ENCODE measurements around the gene KCNQ1. TPM values are rescaled to one million over a fixed set of nuclear protein-coding genes. Genes with fewer than 3 reads are reported as not detected.

KCNQ1 gene
- total RNA-seq, 1 donor from 2014 or later: 96.4 TPM

DNA sequence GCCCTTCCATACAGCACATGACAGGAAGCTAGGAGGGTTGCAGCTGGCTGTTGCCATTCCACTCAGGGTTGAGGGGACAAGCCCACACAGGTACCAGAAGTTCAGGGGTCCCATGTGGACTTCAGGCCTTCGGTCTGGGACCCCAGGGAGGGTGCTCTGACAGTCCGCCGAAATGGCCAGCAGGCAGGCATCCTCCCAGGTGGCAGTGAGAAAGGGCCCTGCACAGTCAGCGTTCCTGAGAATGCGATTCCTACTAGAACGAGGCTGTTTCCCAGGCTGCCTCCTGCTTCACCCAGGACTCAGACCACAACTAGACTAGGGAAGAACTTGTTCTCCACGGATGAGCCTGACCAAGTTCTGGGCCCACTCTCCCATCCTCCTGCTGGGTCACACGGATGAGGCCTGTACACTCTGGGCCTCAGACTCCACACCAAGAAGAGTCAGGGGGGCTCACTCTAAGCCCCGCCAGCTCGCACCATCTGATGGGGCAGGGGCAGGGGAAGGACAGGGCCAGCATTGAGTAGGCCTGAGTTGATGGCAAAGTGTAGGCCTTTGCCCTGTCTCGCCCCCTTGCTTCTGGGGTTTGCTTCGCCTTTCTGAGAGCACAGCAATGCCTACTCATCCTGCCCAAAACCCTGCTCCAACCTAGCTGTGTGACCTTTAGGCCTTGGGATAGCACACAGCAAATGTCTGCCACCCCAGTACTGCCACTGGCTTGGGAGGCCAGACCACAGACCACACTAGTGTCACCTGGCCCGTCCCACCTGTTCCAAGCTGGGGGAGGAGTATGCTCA, 241.0 kb downstream of the KCNQ1 start:
- DNase-seq (ENCODE audit: low spot score): no peak

DNA sequence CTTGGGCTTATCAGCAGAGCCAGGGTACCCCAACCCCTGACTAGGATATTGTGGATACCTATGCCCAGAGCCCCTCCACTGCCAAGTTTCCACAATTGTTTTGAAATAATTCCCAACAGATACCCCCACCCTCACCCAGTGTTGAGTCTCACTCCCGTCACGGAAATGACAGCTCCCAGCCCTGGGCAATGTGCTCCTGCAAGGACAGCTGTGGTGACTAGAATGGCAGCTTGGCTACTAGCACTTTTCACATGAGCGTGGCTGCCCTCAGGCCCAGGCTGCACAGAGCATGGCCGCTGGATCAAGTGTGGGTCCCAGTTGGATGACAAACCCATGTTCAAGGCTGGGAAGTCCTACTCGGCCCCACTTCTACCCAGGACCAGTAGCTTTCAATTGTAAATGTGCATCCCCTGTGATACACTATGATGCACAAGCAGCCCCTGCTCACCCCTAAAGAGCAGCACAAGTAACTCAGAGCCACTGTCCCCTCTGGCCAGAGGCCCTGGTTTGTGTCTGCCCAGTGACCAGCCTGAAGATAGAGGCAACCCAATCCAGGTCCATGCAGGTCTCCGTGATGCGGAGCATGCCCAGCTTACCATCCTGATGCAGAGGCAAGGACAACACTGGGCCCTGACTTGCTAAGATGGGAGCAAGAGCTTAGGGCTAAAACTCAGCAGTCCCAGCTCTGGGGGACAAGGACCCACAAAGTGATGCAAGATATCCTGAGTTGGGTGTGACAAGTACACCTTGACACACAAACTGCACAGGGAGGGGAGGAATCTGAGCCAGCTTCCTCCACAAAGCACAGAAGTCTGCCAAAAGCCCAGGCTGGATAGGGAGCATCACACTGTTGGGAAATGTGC, 241.8 kb downstream of the KCNQ1 start:
- DNase-seq (ENCODE audit: low spot score): no peak

DNA sequence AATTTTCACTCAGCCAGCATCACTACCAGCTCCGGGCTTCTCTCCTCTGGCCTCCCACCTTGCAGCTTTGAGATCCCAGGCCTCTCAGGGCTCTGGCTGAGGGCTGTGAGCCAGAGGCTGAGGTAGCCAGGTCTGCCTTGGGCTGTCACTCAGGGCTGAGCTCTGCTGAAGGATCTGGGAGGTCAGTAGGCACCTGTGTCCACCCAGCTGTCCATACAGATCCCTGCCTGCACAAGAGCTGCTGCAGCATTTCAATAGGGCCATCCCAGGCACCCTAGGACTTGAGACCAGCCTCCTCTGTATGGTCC, 242.4 kb downstream of the KCNQ1 start:
- DNase-seq (ENCODE audit: low spot score): no peak

DNA sequence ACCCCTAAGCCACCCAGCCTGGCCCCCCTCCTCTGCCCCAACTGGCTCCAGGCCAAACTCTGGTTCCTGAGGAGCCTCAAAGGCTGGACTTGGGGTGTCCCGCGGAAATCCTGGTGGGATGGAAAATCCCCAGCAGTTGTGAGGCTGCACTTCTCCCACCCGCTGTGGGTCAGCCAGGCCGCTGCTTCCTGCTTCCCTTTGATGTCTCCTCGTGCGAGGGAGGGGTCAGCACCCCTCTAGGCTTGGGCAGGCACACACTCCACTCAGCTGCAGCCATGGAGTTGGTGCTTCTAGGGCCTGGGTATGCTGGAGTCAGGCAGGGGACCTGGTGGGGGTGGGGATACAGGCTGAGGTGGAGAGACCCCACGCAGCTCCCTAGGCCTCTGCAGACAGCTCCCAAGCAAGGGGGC, 243.0 kb downstream of the KCNQ1 start:
- DNase-seq (ENCODE audit: low spot score): no peak

DNA sequence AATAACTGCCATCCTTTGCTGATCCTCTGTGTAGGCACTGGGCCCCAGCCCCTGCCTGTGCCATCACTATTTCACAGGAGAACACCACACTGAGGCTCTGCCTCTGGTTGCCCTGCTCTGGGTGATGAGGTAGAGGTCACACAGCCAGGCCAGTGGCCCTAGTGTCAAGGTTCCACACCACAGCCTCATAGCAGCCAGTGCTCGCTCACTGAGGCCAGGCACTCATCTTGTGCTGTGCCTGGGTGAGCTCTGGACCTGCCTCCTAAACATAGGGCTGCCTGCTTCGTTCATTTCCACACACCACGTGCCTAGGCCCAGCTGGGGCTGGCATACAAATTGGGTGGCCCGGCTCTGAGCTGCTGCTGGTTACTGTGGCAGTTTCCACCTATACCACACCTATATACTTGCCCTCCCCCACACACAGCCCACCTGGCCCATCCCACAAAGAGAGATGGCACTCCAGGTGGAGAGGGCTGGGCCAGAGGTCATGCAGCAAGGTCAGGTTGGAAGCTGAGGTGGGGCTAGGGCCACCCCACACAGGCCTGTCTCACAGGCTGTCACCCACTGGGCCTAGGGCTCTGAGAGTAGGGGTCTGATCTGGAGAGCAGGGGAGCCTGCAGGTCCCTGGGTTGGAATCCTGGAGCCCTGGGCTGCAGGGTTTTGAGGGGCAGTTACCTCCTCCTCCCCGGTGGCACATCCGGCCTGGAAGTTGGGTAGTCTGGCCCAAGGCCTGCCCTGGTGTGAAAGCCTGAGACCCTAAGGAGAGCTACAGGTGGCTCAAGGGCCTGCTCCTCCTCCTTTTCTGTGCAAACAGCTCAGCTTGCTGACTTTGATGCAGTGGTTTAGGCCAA, 243.8 kb downstream of the KCNQ1 start:
- DNase-seq (ENCODE audit: low spot score): no peak

DNA sequence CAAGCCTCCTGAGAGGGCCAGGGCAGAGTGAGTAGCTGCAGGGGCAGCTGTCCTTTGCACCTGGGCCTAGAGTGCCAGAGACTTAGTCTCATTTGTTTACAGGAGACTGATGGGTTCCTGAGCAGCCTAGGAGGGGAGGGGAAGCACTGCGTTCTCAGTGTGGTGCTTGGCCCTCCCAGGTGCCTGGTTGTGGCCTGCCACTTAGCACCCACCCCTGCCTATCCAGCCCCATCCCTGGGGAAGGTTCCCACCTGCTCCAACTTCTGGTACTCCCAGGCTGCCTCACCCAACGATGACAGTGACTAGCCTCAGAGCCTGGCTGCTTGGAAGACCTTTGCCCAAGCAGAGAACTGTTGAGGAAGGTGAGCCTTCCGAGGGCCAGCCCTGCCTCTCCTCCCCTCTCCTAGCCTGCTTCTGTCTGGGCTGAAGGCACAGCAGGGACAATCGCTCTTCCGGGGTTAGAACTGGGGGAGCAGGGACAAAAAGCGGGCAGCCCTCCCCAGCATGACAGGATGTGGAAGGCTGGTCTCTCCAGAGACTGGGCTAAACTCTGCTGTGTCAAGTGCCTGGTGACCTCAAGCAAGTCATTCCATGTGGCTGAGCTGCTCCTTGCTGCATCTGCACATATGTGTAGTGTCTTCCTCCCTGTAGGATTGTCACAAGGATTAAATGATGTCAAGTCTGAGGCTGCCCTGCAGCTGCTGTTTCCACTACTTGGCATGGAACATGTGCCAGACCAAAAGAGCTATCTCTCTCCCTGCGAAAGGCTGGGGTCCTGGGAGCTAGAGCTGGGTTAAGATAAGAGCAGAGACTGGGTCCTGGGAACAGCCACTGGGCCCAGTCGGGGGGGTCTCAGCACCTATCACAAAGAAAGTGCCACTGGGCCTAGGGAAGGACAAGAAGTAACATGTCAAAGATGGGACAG, 245.1 kb downstream of the KCNQ1 start:
- no peak for DNase-seq (ENCODE audit: low spot score)

DNA sequence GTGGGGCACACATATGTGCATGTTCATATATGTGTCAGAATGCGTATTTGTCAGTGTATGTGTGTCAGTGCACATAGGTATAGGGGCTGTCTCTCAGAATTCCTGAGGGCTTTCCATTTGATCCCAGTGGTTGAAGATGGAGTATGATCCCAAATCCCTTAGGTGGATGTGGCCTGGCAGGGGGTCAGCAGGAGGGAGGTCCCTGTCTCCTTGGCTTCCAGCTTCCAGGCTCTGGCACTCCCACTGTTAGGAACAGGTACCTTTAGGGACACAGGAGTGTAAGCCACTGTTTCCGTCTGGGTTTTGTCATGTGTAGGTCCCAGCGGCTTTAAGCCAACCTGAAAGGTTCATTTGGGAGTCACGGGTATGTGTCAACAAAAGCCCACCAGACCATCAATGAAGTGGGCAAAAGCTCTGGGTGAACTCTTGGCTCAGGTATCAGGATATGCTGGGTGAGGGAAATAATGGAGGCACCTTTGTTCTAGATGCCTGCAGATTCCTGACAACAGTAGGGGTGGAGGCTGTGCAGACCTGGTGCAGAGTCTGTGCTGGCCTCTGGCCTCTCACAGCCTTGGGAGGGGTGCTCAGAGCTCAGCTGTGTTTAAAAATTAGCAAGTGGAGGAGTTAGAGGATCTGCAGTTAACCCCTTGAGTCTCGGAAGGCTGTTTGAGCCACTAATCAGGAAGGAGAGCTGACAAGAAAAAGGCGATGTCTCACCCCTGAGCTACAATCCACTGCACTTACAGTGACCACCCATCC, 246.0 kb downstream of the KCNQ1 start:
- DNase-seq (ENCODE audit: low spot score): no peak

DNA sequence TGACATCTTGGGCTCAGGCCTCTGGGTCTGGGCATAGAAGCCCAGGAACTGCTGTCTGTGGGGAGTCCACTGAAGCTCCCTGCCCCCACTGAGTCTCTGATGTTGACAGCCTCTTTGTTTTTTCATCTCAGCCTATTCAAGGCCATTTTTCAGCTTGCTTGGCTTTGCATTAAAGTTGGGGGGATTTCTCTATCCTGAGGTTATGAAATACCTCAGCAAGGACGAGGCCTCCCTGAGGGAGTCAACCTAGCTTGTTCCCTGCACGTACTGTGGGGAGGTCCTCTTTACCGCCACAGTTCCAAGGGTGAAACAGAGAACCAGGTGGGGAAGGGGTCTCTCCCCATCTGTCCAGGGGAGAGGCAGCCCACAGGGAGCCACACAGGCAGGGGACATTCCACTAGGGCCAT, 246.6 kb downstream of the KCNQ1 start:
- DNase-seq (ENCODE audit: low spot score): no peak

DNA sequence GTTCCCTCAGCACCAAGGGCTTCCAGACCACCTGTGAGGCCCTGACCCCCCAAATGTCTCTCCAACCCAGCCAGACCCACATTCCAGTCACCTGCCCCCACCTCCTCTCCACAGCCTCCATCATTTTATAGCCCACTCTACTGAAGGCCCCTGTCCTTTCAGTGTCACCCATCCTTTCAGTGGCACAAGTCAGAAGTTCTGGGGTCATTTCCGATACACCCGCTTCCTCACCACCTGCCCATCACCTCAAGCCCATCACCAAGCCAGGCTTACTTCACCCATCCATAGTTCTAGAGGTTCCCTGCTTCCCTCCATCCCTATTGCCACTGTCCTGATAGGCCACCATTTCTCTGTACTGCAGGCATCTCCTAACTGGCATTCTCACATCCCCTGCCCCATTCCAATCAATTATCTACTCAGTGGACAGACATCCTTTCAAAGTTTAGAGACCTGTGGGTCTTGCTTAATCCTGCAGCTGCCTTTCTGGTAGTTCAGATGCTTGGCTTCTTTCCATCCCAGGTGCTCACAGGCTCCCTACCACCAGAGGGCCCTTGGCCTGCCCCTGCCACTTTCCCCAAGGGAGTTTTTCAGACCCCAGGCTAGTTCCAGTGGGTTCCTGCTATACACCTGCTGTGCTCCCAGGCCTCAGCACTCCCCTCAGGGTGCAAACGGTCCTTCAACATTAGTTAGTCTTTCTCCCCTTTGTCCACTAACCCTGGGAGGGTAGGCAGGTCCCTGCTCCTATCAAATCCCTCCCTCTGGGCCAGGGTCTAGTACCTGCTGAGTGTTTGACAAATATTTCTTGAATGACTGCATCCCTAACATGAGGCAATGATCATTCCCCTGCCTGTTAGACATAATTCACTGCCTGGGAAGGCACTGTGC, 247.4 kb downstream of the KCNQ1 start:
- DNase-seq (ENCODE audit: low spot score): no peak

DNA sequence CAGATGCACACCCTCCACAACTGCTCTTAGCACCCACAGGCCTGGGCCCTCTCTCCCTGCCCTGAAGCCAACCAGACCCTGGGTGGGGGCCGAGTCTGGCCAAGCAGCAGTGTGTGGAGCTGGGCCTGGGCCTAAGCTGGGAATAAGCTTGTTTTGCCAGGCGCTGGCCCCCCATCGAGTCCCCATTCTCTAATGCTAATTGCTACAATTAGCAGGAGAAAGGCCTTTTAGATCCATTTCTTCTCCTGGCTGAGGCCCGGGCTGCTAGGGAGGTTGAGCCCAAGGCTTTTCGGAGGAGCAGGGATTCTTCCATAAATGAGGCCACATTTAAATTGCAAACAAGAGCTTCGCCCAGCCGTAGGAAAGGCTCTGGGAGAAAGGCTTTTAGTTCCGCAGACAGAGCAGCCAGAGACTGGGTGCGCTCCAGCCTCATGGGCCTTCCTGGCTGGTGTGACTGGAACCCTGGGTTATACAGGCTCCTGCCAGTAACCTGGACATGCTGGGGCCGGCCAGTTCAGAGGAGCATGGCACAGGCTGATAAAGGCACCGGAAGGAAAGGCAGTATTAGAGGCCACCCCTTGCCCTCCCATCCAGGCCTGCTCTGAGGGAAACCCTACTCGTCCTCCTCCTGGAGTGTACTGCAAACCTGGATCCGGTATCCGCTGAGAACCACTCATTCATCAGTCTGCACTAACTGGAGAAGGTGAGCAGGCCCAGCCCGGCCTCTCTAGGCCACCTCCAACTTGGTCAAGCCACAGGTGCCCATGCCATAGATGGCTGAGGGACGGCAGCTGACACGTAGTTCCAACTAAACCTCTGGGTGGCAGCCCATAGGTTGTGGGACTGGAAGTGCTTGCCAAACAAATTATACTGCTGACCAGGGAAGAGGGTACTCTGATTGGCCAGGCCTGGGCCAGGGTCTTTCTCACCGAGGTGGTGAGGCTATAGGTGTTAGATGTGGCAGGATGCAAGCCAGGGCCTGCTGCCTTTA, 248.8 kb downstream of the KCNQ1 start:
- no peak for DNase-seq (ENCODE audit: low spot score)

DNA sequence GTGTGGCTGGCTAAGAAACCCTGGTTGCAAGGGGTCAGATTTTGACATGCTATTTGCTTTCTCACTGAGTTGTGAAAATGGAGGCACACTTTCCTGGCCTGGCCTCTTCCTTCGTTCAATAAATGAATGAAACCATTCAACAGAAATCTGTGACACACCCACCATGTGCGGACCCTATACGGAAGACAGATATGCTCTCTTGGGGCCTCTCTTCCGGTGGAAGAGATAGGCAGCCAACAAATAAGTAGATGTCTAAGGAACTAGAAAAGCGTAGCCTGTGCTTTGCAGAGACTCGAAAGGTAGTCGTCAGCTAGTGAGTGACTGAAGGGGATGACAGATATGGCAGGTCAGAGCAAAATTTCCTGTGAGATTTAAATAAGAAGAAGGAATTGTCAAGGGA, 249.7 kb downstream of the KCNQ1 start:
- no peak for DNase-seq (ENCODE audit: low spot score)

DNA sequence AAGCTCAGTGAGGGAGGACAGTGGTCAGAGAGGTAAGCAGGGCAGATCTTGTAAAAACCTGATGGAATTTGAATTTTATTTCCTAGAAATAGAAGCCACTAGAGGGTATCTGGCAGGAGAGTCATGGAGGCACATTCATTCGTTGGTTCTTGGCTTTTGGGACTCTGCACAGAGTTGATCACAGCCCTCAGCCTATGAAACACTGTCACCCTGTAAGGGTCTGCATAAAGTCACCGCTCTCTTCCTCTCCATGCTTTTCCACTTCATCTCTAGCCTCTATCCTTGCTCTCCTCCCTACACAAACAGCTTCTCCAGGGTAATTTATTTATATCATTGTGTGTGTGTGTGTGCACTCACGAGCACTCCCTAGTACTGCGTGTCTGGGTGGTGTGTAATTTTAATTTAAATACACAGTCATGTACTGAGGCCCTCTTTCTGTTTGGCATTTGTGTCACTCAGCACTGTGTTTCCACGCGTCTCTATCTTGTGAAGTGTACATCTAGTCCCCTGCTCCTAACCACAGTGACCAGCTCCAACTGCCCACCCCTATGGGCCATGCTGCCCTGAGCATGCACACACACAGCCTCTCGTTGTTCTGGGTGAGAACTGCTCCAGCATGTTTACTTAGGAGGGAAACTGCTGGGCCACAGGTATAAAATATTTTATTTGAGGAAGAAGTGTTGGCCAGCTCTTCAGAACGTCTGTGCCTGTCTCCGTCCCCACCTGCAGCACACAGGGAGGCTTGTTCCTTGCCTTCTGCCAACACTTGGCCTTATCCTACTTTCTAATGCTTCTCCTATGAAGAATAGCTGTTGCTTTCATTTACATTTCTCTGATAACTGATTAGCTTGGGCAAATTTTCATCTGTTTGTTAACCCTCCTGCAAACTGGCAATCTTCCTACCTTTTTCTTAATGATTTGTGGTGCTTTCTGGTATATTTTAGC, 250.5 kb downstream of the KCNQ1 start:
- no peak for DNase-seq (ENCODE audit: low spot score)

DNA sequence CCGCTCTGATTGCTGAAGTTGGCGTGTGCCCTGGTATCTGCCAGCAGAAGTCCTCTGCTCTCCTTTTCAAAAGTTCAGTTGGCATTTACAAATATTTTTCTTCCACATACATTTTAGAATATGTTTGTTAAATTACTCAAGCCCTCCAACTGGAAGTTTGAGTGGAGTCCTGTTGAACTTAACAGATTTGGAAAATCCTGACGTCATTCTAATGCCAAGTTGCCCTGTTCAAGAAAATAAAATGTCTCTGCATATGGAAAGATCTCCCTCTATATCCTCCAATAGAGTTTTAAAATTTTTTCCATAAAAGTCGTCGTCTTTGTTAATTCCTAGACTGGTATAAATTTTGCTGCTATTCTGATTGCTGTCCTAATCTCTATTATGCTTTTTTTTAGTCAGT, 251.6 kb downstream of the KCNQ1 start:
- no peak for DNase-seq (ENCODE audit: low spot score)

DNA sequence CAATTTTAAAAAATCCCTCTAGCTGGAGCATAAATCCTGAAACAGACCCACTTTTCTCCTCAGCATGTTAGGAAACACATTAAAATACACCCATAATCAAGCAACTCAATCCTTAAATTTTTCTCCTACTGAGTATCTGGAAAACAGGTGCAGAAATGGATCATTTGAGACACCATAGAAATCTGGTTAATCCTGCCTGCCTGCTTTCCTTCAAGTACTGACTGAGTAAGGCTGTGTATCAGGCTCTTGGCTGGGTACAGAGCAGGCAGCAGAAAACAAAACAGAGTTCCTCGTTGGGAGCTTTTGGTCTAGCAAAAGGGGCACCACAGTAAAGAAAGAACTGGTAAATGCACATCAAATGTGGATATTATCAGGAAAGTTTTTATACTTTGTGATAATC, 253.1 kb downstream of the KCNQ1 start:
- no peak for DNase-seq (ENCODE audit: low spot score)

DNA sequence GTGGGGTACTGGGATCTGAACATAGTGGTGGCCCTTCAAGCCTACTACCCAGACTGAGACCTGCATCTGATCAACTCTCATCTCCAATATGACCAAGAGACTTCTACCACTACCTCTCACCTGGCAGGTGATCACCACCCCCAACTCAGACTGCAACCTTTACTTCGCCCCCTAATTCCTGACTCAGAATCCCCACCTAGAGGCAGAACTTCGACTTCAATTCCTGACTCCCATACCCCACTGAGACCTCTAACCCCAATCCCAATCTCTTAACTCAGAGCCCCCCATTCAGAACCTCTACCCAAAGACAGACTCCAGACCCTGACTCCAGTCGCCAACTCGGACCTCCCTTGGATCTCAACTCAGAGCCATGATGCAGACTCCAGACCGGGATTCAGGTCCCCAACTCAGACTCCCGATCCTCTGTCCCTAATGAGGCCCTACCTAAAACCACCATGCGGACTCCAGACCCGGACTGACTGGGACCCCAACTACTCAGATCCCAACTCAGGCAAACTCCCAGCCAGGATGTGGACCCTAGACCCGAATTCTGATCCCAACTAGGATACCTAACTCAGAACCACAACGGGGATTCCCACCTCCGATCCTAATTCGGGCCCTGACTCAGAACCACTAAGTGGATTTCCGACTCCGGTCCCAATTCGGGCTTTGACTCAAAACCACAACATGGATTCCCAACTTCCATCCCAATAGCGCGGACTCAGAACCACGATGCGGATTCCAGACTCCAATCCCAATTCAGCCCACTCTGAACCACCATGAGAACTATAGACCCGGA, 253.8 kb downstream of the KCNQ1 start:
- no peak for DNase-seq (ENCODE audit: low spot score)

DNA sequence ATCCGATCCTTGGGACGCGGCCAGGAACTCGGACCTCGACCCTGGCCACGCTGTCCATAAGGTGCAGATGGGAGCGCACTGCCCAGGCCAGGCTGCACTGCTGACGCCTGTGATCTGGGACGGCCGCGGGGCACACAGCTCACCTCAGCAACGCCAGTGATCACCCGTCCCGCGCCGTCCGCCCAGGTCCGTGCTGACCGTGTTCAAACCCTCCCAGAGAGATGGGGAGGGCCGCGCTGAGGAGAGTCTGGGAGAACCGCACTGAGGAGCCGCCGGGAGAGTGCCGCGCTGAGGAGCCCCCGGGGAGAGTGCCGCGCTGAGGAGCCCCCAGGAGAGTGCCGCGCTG, 254.3 kb downstream of the KCNQ1 start:
- no peak for DNase-seq (ENCODE audit: low spot score)

Data from mucosa of gallbladder (tissue), 1 donor.